Measurements from ENCODE around the gene ENPEP.

DNA sequence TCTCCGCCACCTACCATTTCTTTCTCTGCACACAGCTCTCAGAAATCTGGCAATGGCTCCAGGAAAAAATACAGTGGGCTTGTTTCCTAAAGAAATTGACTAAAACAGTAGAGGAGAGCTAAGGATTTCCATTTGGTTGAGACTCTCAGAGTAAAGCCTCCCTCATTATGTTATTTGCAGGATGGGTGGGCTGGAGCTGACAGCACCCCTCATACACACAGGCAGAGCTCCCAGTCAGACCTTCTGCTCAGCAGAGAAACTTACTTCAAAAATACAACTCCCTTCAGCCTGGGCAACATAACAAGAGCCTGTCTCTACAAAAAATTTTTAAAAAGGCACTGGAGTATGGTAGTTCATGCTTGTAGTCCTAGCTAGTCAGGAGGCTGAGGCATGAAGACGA is 44.9 kb downstream of the ENPEP start:
- TF ChIP-seq CTCF (conservative IDR thresholded peaks at IDR 0.05; ENCODE audit: low read depth, low read length) (no peak), EZH2 (IDR thresholded peaks at IDR 0.05; ENCODE audit: borderline replicate concordance, low read depth, low read length, poor library complexity, severe bottlenecking) (no peak)
